A549 (cell line): Measurements from ENCODE around the gene MYO19. TPM values are rescaled to one million over a fixed set of nuclear protein-coding genes. Genes with fewer than 3 reads are reported as not detected.

ENCODE experiments used
- ATAC-seq, 2 experiments: fragments of 200-7000 bp in 1 of 2; fragments of >200 bp in 1 of 2; cut with Nextera tagmentation in 1 of 2; cut with Tn5 transposase in 1 of 2; 3 replicates each; pipeline versions ENCODE4 v1.8.0 to v1.9.1; 2018 to 2020; ENCODE audit warnings: mild to moderate bottlenecking in 1 of 2, moderate library complexity in 1 of 2
- CTCF ChIA-PET: fragments of 300-600 bp; sonication (Branson Sonifier 250); formaldehyde crosslinking; extraction: SDS; loops from one replicate; lab custom pipeline; 2021; ENCODE audit warnings: antibody characterized with exemption, inconsistent platforms; lab: Yijun Ruan, JAX
- POLR2A ChIA-PET: fragments of 350-600 bp; formaldehyde crosslinking; extraction: SDS; loops from one replicate; lab custom pipeline; 2021; ENCODE audit warnings: antibody characterized with exemption, inconsistent platforms; lab: Yijun Ruan, JAX
- DNase-seq, 2 experiments: peaks; one replicate each; pipeline versions ENCODE4 v3.0.0 to v3.0.0-alpha.2; 2011 to 2016; ENCODE audit warnings: low read depth in 1 of 2, low spot score in 1 of 2
- FAIRE-seq: peaks from 2 replicates; lab custom pipeline; 2011; peaks lifted over from hg19 to GRCh38; lab: Jason Lieb, UNC
- H3K27ac ChIP-seq, 2 experiments: fragments of >200 bp; sonication (Bioruptor Twin); formaldehyde crosslinking; 3 replicates each; pipeline ENCODE4 v1.5.1; 2016 to 2017
- H3K4me1 ChIP-seq: fragments of >200 bp; sonication (Bioruptor Twin); formaldehyde crosslinking; 3 replicates; pipeline ENCODE4 v1.6.1; 2016
- H3K4me2 ChIP-seq: fragments of >200 bp; sonication (Bioruptor Twin); formaldehyde crosslinking; 3 replicates; pipeline ENCODE4 v1.6.1; 2016
- H3K4me3 ChIP-seq: fragments of >200 bp; sonication (Bioruptor Twin); formaldehyde crosslinking; 3 replicates; pipeline ENCODE4 v1.5.1; 2016
- H3K9me3 ChIP-seq: fragments of >200 bp; sonication (Bioruptor Twin); formaldehyde crosslinking; 3 replicates; pipeline ENCODE4 v1.6.1; 2016
- CBX2 ChIP-seq: fragments of 200-600 bp; sonication (generic); IDR thresholded peaks from 2 replicates; pipeline ENCODE4 v1.6.1; 2016; ENCODE audit warnings: low read depth, mild to moderate bottlenecking, borderline replicate concordance
- CEBPB ChIP-seq, 2 experiments: fragments of >200 bp in 1 of 2; sonication (Bioruptor Twin) in 1 of 2; formaldehyde crosslinking in 1 of 2; IDR thresholded peaks; 2 replicates each; pipeline ENCODE4 v1.6.1; 2012 to 2016
- ESRRA ChIP-seq: fragments of 150-350 bp; IDR thresholded peaks from 2 replicates; pipeline ENCODE4 v1.6.1; 2014; ENCODE audit warnings: mild to moderate bottlenecking, low read length, borderline replicate concordance
- FOSL2 ChIP-seq, 2 experiments: fragments of 450-650 bp in 1 of 2; fragments of >200 bp in 1 of 2; sonication (Bioruptor Twin) in 1 of 2; formaldehyde crosslinking; IDR thresholded peaks; 2 replicates each; pipeline versions ENCODE4 v1.5.0 to v1.6.1; 2016 to 2020; ENCODE audit warnings: mild to moderate bottlenecking in 1 of 2, moderate library complexity in 1 of 2
- FOXS1 ChIP-seq: fragments of 250-450 bp; sonication (Bioruptor Pico); IDR thresholded peaks from 2 replicates; pipeline ENCODE4 v1.5.0; 2020; ENCODE audit warnings: mild to moderate bottlenecking, moderate library complexity
- GATA3 ChIP-seq: IDR thresholded peaks from 2 replicates; pipeline ENCODE4 v1.6.1; 2012; ENCODE audit warnings: borderline replicate concordance
- HOXB5 ChIP-seq: fragments of 250-450 bp; sonication (Bioruptor Pico); IDR thresholded peaks from 2 replicates; pipeline ENCODE4 v1.5.0; 2020; ENCODE audit warnings: mild to moderate bottlenecking, moderate library complexity
- JUN ChIP-seq, 2 experiments: fragments of >200 bp; sonication (Bioruptor Twin); formaldehyde crosslinking; IDR thresholded peaks; 2 replicates in 1 of 2; 3 replicates in 1 of 2; pipeline ENCODE4 v1.6.1; 2016 to 2017
- MAFK ChIP-seq: fragments of 450-650 bp; IDR thresholded peaks from 2 replicates; pipeline ENCODE4 v1.6.1; 2014; ENCODE audit not compliant: partially characterized antibody
- MAX ChIP-seq: IDR thresholded peaks from 2 replicates; pipeline ENCODE4 v1.6.1; 2012
- MAZ ChIP-seq: fragments of 150-350 bp; IDR thresholded peaks from 2 replicates; pipeline ENCODE4 v1.6.1; 2014; ENCODE audit warnings: antibody characterized with exemption, low read depth, low read length, borderline replicate concordance
- NFE2L2 ChIP-seq: fragments of 150-350 bp; conservative IDR thresholded peaks from 2 replicates; pipeline ENCODE4 v1.6.1; 2014; ENCODE audit warnings: low read length
- PBX3 ChIP-seq: IDR thresholded peaks from 2 replicates; pipeline ENCODE4 v1.6.1; 2012
- POLR2A ChIP-seq: IDR thresholded peaks from 2 replicates; pipeline ENCODE4 v1.6.1; 2012; ENCODE audit warnings: mild to moderate bottlenecking, low read length
- RAD21 ChIP-seq, 2 experiments: fragments of >200 bp in 1 of 2; sonication (Bioruptor Twin) in 1 of 2; formaldehyde crosslinking in 1 of 2; IDR thresholded peaks in 1 of 2; conservative IDR thresholded peaks in 1 of 2; 2 replicates in 1 of 2; 3 replicates in 1 of 2; pipeline ENCODE4 v1.6.1; 2012 to 2018; ENCODE audit warnings: inconsistent platforms in 1 of 2
- RCOR1 ChIP-seq: fragments of 150-350 bp; IDR thresholded peaks from 2 replicates; pipeline ENCODE4 v1.6.1; 2014; ENCODE audit warnings: antibody characterized with exemption, low read length, low read depth
- RFX5 ChIP-seq: fragments of 450-650 bp; IDR thresholded peaks from 2 replicates; pipeline ENCODE4 v1.7.1; 2014; ENCODE audit warnings: antibody characterized with exemption, mild to moderate bottlenecking, moderate library complexity
- TFCP2L1 ChIP-seq: fragments of 250-450 bp; sonication (Bioruptor Pico); IDR thresholded peaks from 2 replicates; pipeline ENCODE4 v1.5.0; 2021; ENCODE audit warnings: mild to moderate bottlenecking
- USF2 ChIP-seq: fragments of 450-650 bp; IDR thresholded peaks from 2 replicates; pipeline ENCODE4 v1.6.1; 2014; ENCODE audit warnings: antibody characterized with exemption
- ZSCAN20 ChIP-seq: fragments of 250-450 bp; sonication (Bioruptor Pico); IDR thresholded peaks from 2 replicates; pipeline ENCODE4 v1.8.0; 2022; ENCODE audit warnings: mild to moderate bottlenecking, moderate library complexity
- WGBS: methylation state at CpG from one replicate; pipeline ENCODE4 v1.1.6; 2017; ENCODE audit errors: missing lambda C conversion rate; 5-methylcytosine and 5-hydroxymethylcytosine counted together
- polyA plus RNA-seq, 4 experiments: library from polyadenylated mRNA; depleted of rRNA in 3 of 4; stranded (reverse); fragments of >200 nt; fragmentation: RNase III in 1 of 4; extraction: RNeasy Plus Mini Kit Qiagen cat#74134 plus additional on column Dnase treatment in 1 of 4; gene quantifications; 2 replicates in 3 of 4; 3 replicates in 1 of 4; pipeline ENCODE4 v1.2.3, GENCODE V29; 2011 to 2017
- TF ChIP-seq, protein P1 (sequence below): fragments of >200 bp; sonication (Bioruptor Twin); formaldehyde crosslinking; IDR thresholded peaks from 3 replicates; pipeline ENCODE4 v1.6.1; 2016

MYO19 gene
- polyA plus RNA-seq, 2 of the 4 experiments (the other 2 are of a cell fraction), result 91.7 to 99.0 TPM

GRCh38 chr17:36547776-36548175 lies 13.1 kb upstream of the MYO19 start:
- CTCF ChIA-PET, result interaction anchor here (1.2 kb wide), 1 partner anchor 13 kb away, joined by 4 read pairs; the partner anchor contains the start of genes MYO19 and PIGW
- DNase-seq (no peak), FAIRE-seq (no peak), ATAC-seq (no peak)
- POLR2A ChIA-PET, result interaction anchor here (0.6 kb wide), 1 partner anchor 342 kb away, joined by 3 read pairs; no protein-coding TSS in a partner anchor
- Histone ChIP-seq H3K27ac (peak overlapping the region; percentile 6 to 34; a peak in 1 of 6 replicates), H3K4me3 (peak overlapping the region; percentile 81), H3K4me2 (peak overlapping the region; percentile 92), H3K4me1 (peaks cover 30% of the 10 kb centered on the region), H3K9me3 (no peaks in the 10 kb centered on the region)
- TF ChIP-seq GATA3, result no peak

- no peak for DNase-seq
- ATAC-seq, result no peak
- peak overlapping the region; percentile 96 to 97 for H3K27ac ChIP-seq
- POLR2A ChIA-PET, result interaction anchor here (0.6 to 4.0 kb wide), 4 partner anchors 8 to 737 kb away, joined by 3 to 81 read pairs (median 4); partner anchors contain the start of genes MYO19, PIGW and TAF15
- TF ChIP-seq ZSCAN20 (no peak), NFE2L2 (peak; percentile 83), MAFK (peak; percentile 53)
- no peak for FAIRE-seq
- 3% methylated on average over 7 of the region's 7 CpGs for WGBS
- peaks cover 28% of the 10 kb centered on the region for H3K4me1 ChIP-seq
- CTCF ChIA-PET, result interaction anchor here (0.8 to 1.8 kb wide), 7 partner anchors 10 to 577 kb away, joined by 3 to 7 read pairs (median 3); partner anchors contain the start of genes MRM1 and MYO19
- peak overlapping the region; percentile 81 for H3K4me3 ChIP-seq
- peak overlapping the region; percentile 92 for H3K4me2 ChIP-seq
- H3K9me3 ChIP-seq, result no peaks in the 10 kb centered on the region
Observed at GRCh38 chr17:36546418-36547093, 11.9 kb upstream of the MYO19 start.

GRCh38 chr17:36545465-36546417 lies 11.1 kb upstream of the MYO19 start:
- Histone ChIP-seq H3K9me3 (no peaks in the 10 kb centered on the region), H3K27ac (peak overlapping the region; percentile 96 to 97), H3K4me1 (peaks cover 28% of the 10 kb centered on the region), H3K4me3 (peak overlapping the region; percentile 81), H3K4me2 (peak overlapping the region; percentile 92)
- ATAC-seq (peak; percentile 83 to 89), DNase-seq (peak; percentile 98 to 99), FAIRE-seq (no peak)
- WGBS, result under 1% methylated on average over 44 of the region's 60 CpGs
- ChIA-PET CTCF (interaction anchor here (0.8 to 1.8 kb wide), 8 partner anchors 9 to 577 kb away, joined by 3 to 7 read pairs (median 3); partner anchors contain the start of genes MRM1 and MYO19), POLR2A (interaction anchor here (0.6 to 4.0 kb wide), 17 partner anchors 8 to 737 kb away, joined by 3 to 81 read pairs (median 4); partner anchors contain the start of genes MRM1, MYO19, PIGW and TAF15)
- no peak for TF ChIP-seq RAD21 (conservative IDR thresholded peaks at IDR 0.05 in 1 of 2, IDR thresholded peaks at IDR 0.05 in 1 of 2)
- TF ChIP-seq, protein P1, sequence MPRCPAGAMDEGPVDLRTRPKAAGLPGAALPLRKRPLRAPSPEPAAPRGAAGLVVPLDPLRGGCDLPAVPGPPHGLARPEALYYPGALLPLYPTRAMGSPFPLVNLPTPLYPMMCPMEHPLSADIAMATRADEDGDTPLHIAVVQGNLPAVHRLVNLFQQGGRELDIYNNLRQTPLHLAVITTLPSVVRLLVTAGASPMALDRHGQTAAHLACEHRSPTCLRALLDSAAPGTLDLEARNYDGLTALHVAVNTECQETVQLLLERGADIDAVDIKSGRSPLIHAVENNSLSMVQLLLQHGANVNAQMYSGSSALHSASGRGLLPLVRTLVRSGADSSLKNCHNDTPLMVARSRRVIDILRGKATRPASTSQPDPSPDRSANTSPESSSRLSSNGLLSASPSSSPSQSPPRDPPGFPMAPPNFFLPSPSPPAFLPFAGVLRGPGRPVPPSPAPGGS, result 0 out of 3 replicates have a peak, but pooled peaks have one; percentile 1
- TF ChIP-seq POLR2A, result peak; percentile 44
- TF ChIP-seq ESRRA, result no peak
- peak in 1 of 2 experiments; percentile 85; a peak in 2 of 5 replicates for TF ChIP-seq JUN (IDR thresholded peaks at IDR 0.05)
- TF ChIP-seq HOXB5 (CRISPR knock-in tag), result peak; percentile 65; the same call in 1 of the 2 replicates
- peak; percentile 76; the same call in 1 of the 2 replicates for TF ChIP-seq TFCP2L1 (CRISPR knock-in tag)
- 0 out of 2 replicates have a peak, but pooled peaks have one; percentile 9 for TF ChIP-seq FOXS1
- peak; percentile 88 to 94 for TF ChIP-seq CEBPB (IDR thresholded peaks at IDR 0.05)
- TF ChIP-seq USF2, result no peak
- peak; percentile 84 for TF ChIP-seq MAX
- TF ChIP-seq RCOR1, result no peak
- TF ChIP-seq MAZ, result peak; percentile 89; the same call in 1 of the 2 replicates
- TF ChIP-seq RFX5, result peak; percentile 13; the same call in 1 of the 2 replicates
- TF ChIP-seq GATA3, result peak; percentile 75
- no peak; the same call in 1 of the 2 replicates for TF ChIP-seq PBX3
- TF ChIP-seq NFE2L2, result no peak
- no peak for TF ChIP-seq FOSL2 (IDR thresholded peaks at IDR 0.05)
- TF ChIP-seq FOSL2 (CRISPR knock-in tag; IDR thresholded peaks at IDR 0.05), result 0 out of 2 replicates have a peak, but pooled peaks have one; percentile 1
- TF ChIP-seq CBX2, result no peak
